GM18519 (cell line): ENCODE measurements around the gene RGS10.

Source experiments
- ATAC-seq: cut with Tn5 transposase; IDR thresholded peaks from one replicate; pipeline ENCODE4 v1.9.1; 2021; ENCODE audit warnings: mild to moderate bottlenecking, moderate library complexity; ENCODE audit not compliant: unreplicated experiment, low FRiP score

Gene RGS10

GRCh38 chr10:119453313-119453712 lies 89.2 kb downstream of the RGS10 start:
- ATAC-seq: no peak

DNA sequence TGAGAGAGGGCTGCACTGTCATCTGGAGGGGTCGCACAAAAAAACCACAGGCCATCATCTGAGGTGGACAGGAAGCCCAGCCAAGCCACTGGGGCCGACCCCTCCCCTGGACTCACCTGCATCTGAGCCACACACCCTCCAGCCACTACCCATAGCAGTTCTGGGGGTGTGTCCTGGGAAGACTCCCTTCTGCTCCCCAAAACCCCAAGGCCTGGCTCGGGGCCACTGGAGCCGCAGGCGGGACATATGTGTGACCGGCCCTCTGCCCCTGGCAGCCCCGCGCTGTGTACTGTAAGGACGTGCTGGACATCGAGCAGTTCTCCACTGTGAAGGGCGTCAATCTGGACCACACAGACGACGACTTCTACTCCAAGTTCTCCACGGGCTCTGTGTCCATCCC lies 90.1 kb downstream of the RGS10 start:
- no peak for ATAC-seq

- ATAC-seq: no peak
These were observed 91.1 kb downstream of the RGS10 start for GRCh38 chr10:119451300-119451896.

DNA sequence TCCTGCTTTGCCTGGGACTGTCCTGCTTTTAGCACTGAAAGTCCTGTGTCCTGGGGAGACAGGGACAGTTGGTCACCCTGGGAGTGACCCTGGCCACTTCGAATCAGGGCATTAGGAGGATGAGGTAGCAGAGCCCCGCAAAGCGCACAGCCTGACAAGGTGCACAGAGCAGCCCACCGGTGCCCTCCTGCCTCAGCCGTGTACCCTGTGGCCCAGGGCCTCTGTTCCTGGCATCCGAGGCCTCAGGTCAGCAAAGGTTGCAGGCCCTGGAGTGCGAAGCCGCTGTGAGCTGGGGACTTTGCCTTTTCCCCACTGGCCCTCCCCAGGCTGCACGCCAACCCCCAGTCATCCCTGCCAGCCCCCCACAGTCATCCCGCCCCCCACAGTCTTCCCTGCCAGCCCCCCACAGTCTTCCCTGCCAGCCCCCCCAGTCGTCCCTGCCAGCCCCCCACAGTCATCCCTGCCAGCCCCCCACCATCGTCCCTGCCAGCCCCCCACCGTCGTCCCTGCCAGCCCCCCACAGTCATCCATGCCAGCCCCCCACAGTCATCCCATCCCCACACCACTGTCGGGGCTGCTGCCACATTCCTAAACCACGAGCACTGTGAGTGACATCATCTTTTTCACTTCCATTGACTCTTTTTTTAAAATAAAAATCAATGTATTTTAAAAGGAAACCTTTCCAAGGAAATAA lies 91.8 kb downstream of the RGS10 start:
- no peak for ATAC-seq
